OCI-LY3 (cell line): ENCODE results near the gene ASAP2.

ENCODE experiments used
- H2AFZ ChIP-seq: fragments of 200-600, 300-600 bp; shearing (Covaris generic); 2 replicates; pipeline ENCODE4 v1.6.0; 2014; ENCODE audit warnings: antibody characterized with exemption, low read depth, low read length
- H3K27ac ChIP-seq: fragments of 200-600, 300-600 bp; sonication (generic); 2 replicates; pipeline ENCODE4 v1.5.1; 2014; ENCODE audit warnings: mild to moderate bottlenecking, low read length, moderate library complexity, mixed read lengths
- H3K27me3 ChIP-seq: fragments of 200-600, 300-600 bp; sonication (generic); 2 replicates; pipeline ENCODE4 v1.6.1; 2014; ENCODE audit warnings: low read depth, low read length, mixed read lengths
- H3K36me3 ChIP-seq: fragments of 200-600, 300-600 bp; sonication (generic); replicated peaks from 2 replicates; pipeline ENCODE3; 2014; ENCODE audit warnings: low read depth, low read length, mixed read lengths
- H3K4me1 ChIP-seq: fragments of 300-600, 200-600 bp; sonication (generic); 2 replicates; pipeline ENCODE4 v1.6.1; 2014; ENCODE audit warnings: low read length, mixed read lengths
- H3K4me2 ChIP-seq: fragments of 200-600, 300-600 bp; sonication (generic); 2 replicates; pipeline ENCODE4 v1.6.1; 2014; ENCODE audit warnings: low read length, mixed read lengths
- H3K4me3 ChIP-seq: fragments of 300-600, 200-600 bp; sonication (generic); 2 replicates; pipeline ENCODE4 v1.5.1; 2014; ENCODE audit warnings: antibody characterized with exemption, mild to moderate bottlenecking, low read length, moderate library complexity
- H3K79me2 ChIP-seq: fragments of 300-600, 200-600 bp; shearing (Covaris generic); 2 replicates; pipeline ENCODE4 v1.6.1; 2014; ENCODE audit warnings: mild to moderate bottlenecking, low read length, mixed read lengths
- H3K9ac ChIP-seq: fragments of 300-600, 200-600 bp; shearing (Covaris generic); 2 replicates; pipeline ENCODE4 v1.6.0; 2014; ENCODE audit warnings: mild to moderate bottlenecking, low read length, moderate library complexity
- H3K9me3 ChIP-seq: fragments of 200-600, 300-600 bp; shearing (Covaris generic); 2 replicates; pipeline ENCODE4 v1.6.1; 2014; ENCODE audit warnings: low read length, mixed read lengths; ENCODE audit not compliant: insufficient read depth
- H4K20me1 ChIP-seq: fragments of 200-600, 300-600 bp; sonication (generic); 2 replicates; pipeline ENCODE4 v1.6.1; 2016; ENCODE audit warnings: low read length, mixed read lengths; ENCODE audit not compliant: insufficient read depth
- EZH2phosphoT487 ChIP-seq: fragments of 200-600 bp; shearing (Covaris generic); IDR thresholded peaks from 2 replicates; pipeline ENCODE4 v1.6.1; 2018; ENCODE audit warnings: antibody characterized with exemption, mixed run types, low read depth
- TF ChIP-seq, protein P1 (sequence below): fragments of 200-600, 300-600 bp; sonication (generic); IDR thresholded peaks from 2 replicates; pipeline ENCODE4 v1.5.1; 2014; ENCODE audit warnings: antibody characterized with exemption, low read length, low read depth

ASAP2 gene

DNA sequence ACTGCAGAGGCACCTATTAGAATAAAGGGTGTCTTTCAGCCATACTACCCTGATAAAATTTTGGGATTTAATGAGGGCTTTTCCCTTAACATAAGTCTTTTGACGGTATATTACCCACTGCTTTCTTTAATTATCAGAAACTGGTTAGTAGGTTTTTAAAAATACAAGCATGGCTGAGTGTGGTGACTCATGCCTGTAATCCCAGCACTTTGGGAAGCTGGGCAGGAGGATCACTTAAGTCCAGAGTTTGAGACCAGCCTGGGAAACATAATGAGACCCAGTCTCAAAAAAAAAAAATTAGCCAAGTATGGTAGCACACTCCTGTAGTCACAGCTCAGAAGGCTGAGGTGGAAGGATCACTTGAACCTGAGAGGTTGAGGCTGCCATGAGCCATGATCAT is 232.9 kb downstream of the ASAP2 start:
- Histone ChIP-seq H3K4me2 (no peak overlapping the region), H3K4me1 (no peaks in the 10 kb centered on the region), H3K9ac (no peak overlapping the region), H4K20me1 (no peaks in the 10 kb centered on the region), H3K27ac (no peak overlapping the region), H3K9me3 (no peaks in the 10 kb centered on the region), H2AFZ (no peak overlapping the region), H3K79me2 (no peaks in the 10 kb centered on the region), H3K4me3 (no peak overlapping the region), H3K27me3 (no peaks in the 10 kb centered on the region), H3K36me3 (peaks cover 47% of the 10 kb centered on the region)
- TF ChIP-seq EZH2phosphoT487: no peak
- TF ChIP-seq, protein P1, sequence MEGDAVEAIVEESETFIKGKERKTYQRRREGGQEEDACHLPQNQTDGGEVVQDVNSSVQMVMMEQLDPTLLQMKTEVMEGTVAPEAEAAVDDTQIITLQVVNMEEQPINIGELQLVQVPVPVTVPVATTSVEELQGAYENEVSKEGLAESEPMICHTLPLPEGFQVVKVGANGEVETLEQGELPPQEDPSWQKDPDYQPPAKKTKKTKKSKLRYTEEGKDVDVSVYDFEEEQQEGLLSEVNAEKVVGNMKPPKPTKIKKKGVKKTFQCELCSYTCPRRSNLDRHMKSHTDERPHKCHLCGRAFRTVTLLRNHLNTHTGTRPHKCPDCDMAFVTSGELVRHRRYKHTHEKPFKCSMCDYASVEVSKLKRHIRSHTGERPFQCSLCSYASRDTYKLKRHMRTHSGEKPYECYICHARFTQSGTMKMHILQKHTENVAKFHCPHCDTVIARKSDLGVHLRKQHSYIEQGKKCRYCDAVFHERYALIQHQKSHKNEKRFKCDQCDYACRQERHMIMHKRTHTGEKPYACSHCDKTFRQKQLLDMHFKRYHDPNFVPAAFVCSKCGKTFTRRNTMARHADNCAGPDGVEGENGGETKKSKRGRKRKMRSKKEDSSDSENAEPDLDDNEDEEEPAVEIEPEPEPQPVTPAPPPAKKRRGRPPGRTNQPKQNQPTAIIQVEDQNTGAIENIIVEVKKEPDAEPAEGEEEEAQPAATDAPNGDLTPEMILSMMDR: no peak

DNA sequence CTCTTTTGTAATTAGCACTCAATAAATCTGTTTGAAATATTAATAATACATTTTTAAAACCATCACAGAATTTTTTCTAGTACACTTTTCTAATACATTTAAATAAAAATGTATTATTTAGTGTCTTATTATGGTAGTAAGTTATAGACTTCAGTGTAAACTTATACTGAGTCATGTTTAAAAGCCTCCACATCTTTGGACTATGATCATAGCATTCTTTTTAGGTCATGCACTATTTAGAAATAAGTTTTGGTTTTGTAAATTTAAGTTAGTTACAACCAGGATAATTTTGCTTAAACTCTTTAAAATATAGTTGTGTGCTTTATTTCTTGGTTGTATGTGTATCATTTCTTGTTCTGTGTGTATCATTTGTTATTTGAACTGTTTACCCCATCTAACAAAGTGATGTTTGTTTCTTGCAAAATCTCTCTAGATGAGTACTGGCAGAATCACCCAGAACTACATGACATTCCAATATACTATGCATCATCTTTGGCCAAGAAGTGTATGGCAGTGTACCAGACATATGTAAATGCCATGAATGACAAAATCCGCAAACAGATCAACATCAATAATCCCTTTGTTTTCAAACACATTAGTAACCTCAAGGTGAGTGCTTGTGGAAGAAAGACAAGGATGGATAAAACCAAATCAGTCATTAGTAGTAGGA is 233.6 kb downstream of the ASAP2 start:
- H2AFZ ChIP-seq: no peak overlapping the region
- H3K79me2 ChIP-seq: no peaks in the 10 kb centered on the region
- H3K36me3 ChIP-seq: peaks cover 50% of the 10 kb centered on the region

DNA sequence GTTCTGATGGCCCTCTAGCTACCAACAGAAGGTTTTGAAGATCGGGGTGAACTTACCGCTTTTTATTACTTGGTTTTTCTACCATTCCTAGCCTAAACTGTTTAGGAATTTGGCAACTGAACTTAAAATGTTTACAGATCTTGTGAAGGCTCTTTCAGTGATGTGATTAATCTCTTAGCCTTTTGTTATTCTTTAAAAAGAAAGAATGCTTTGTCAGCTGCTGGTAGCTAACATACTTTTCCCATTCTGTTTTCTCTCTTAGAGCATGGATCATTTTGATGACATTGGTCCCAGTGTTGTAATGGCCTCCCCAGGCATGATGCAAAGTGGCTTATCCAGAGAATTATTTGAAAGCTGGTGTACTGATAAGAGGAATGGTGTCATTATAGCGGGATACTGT is 234.9 kb downstream of the ASAP2 start:
- TF ChIP-seq EZH2phosphoT487: no peak
- TF ChIP-seq, protein P1: no peak
- Histone ChIP-seq H3K79me2 (no peaks in the 10 kb centered on the region), H4K20me1 (no peaks in the 10 kb centered on the region), H2AFZ (no peak overlapping the region), H3K4me3 (no peak overlapping the region), H3K27ac (no peak overlapping the region), H3K27me3 (no peaks in the 10 kb centered on the region), H3K36me3 (peaks cover 56% of the 10 kb centered on the region), H3K9ac (no peak overlapping the region), H3K4me1 (no peaks in the 10 kb centered on the region), H3K9me3 (no peaks in the 10 kb centered on the region), H3K4me2 (no peak overlapping the region)

More for the DNA sequence above, 233.6 kb downstream of the ASAP2 start:
- H3K27me3 ChIP-seq: no peaks in the 10 kb centered on the region
- H4K20me1 ChIP-seq: no peaks in the 10 kb centered on the region
- H3K9ac ChIP-seq: no peak overlapping the region
- H3K27ac ChIP-seq: no peak overlapping the region
- H3K9me3 ChIP-seq: no peaks in the 10 kb centered on the region
- no peak overlapping the region for H3K4me3 ChIP-seq
- H3K4me1 ChIP-seq: no peaks in the 10 kb centered on the region
- TF ChIP-seq, protein P1: no peak
- TF ChIP-seq EZH2phosphoT487: no peak
- no peak overlapping the region for H3K4me2 ChIP-seq

DNA sequence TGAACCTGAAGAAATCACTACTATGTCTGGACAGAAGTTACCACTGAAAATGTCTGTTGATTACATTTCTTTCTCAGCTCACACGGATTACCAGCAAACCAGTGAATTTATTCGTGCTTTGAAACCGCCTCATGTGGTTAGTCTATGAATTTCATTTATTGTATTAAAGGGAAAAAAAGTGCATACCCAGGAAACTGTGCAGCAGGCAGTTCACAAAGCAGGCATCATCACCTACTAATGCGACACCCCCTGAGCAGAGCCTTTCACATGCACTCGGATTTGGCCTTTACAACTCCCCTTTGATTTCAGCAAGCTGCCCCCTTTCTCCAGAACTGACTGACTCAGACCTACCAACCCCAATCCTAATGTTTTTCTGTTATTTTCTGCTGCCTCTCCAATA is 236.9 kb downstream of the ASAP2 start:
- Histone ChIP-seq H3K27ac (no peak overlapping the region), H3K9me3 (no peaks in the 10 kb centered on the region), H3K27me3 (no peaks in the 10 kb centered on the region), H3K9ac (no peak overlapping the region), H3K4me2 (no peak overlapping the region), H2AFZ (no peak overlapping the region), H3K4me1 (no peaks in the 10 kb centered on the region), H4K20me1 (no peaks in the 10 kb centered on the region), H3K36me3 (peaks cover 48% of the 10 kb centered on the region), H3K79me2 (no peaks in the 10 kb centered on the region), H3K4me3 (no peak overlapping the region)
- TF ChIP-seq EZH2phosphoT487: no peak
- TF ChIP-seq, protein P1: no peak
